Fibroblast of lung (primary cell): ENCODE results near the gene LHX4.

Experiments used
- CTCF ChIP-seq, 2 donors: IDR thresholded peaks in 1 of 2; conservative IDR thresholded peaks in 1 of 2; 1 replicate in 1 of 2; 2 replicates in 1 of 2; pipeline ENCODE4 v1.5.1; 2011 to 2012; ENCODE audit warnings: low read length in 2 of 2, control low read depth in 1 of 2, inconsistent platforms in 1 of 2, low read depth in 1 of 2, mild to moderate bottlenecking in 1 of 2
- EZH2 ChIP-seq: IDR thresholded peaks from 2 replicates; pipeline ENCODE4 v1.5.1; 2012; ENCODE audit warnings: low read length, control low read depth, mild to moderate bottlenecking; ENCODE audit errors: missing control alignments

GRCh38 chr1:180188091-180188506 is 42.0 kb upstream of the LHX4 start:
- TF ChIP-seq CTCF (conservative IDR thresholded peaks at IDR 0.05 in 1 of 2, IDR thresholded peaks at IDR 0.05 in 1 of 2; ENCODE audit: low read depth in 1 of 2, low read length in 2 of 2): peak; percentile 67 to 73
- TF ChIP-seq EZH2: no peak
